ENCODE data around the gene HSPA4L. TPM values are rescaled to one million over a fixed set of nuclear protein-coding genes. Genes with fewer than 3 reads are reported as not detected.

HSPA4L gene
- total RNA-seq, 4 donors from 2014 or later, result 0.36 to 1.2 (median 0.74) TPM

DNA sequence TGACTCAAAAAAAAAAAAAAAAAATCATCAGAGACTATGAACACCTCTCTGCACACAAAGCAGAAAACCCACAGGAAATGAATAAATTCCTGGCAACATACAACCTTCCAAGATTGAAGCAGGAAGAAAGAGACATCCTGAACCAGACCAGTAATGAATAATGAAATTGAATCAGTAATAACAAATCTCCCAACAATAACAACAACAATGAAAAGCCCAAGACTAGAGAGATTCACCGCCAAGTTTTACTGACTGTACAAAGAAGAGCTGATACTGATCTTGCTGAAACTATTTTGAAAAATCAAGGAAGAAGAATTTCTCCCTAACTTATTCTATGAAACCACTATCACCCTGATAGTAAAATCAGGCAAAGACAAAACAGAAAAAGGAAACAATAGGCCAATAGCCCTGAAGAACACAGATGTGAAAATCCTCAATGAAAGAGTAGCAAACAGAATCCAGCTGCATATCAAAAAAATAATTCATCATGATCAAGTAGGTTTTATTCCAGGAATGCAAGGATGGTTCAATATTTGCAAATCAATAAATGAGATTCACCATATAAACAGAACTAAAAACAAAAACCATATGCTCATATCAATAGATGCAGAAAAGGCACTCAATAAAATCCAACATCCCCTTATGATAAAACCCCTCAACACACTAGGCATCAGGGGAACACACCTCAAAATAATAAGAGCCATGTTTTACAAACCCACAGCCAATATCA, 67.5 kb downstream of the HSPA4L start:
- peaks cover 0 to 10% (median 0%) of the 10 kb centered on the region in 3 donors for H3K9me3 ChIP-seq
- intact Hi-C loops (cut with DNase I; ENCODE audit: low total_unique reads), result no loop called here
- no peak for DNase-seq
- no peaks in the 10 kb centered on the region for H3K4me1 ChIP-seq
- no peaks in the 10 kb centered on the region for H3K36me3 ChIP-seq
- no peak overlapping the region for H3K27ac ChIP-seq
- no peak for TF ChIP-seq POLR2A (IDR thresholded peaks at IDR 0.05)
- TF ChIP-seq, protein P1, sequence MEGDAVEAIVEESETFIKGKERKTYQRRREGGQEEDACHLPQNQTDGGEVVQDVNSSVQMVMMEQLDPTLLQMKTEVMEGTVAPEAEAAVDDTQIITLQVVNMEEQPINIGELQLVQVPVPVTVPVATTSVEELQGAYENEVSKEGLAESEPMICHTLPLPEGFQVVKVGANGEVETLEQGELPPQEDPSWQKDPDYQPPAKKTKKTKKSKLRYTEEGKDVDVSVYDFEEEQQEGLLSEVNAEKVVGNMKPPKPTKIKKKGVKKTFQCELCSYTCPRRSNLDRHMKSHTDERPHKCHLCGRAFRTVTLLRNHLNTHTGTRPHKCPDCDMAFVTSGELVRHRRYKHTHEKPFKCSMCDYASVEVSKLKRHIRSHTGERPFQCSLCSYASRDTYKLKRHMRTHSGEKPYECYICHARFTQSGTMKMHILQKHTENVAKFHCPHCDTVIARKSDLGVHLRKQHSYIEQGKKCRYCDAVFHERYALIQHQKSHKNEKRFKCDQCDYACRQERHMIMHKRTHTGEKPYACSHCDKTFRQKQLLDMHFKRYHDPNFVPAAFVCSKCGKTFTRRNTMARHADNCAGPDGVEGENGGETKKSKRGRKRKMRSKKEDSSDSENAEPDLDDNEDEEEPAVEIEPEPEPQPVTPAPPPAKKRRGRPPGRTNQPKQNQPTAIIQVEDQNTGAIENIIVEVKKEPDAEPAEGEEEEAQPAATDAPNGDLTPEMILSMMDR (IDR thresholded peaks at IDR 0.05 in 4 of 5, conservative IDR thresholded peaks at IDR 0.05 in 1 of 5), result no peak
- H3K27me3 ChIP-seq, result no peaks in the 10 kb centered on the region
- no peak overlapping the region for H3K4me3 ChIP-seq
- ATAC-seq, result no peak
- in situ Hi-C loops (cut with MboI; ENCODE audit: low sequenced_read_pairs in 4 of 4), result no loop called here

DNA sequence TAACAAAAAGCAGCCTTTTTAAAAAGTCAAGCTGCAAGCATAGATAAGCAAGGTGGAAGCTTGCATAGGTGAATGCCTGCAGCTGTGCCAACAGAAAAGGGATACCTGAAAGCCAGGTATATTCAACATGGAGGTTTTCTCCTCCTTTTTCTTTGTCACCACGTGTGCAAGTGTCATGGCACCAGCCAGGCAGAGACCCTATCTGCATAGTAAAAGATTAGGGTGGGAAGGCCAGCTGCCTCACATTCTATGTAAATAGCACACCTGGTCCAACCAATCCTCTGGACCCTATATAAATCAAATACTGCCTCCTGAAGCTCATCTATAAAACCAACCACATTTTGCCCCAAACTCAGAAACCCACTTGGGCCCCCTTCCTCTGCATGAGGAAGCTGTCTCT, 70.5 kb downstream of the HSPA4L start:
- Histone ChIP-seq H3K4me1 (no peaks in the 10 kb centered on the region), H3K36me3 (no peaks in the 10 kb centered on the region), H3K27me3 (no peaks in the 10 kb centered on the region), H3K4me3 (no peak overlapping the region), H3K27ac (no peak overlapping the region), H3K9me3 (peaks cover 0 to 10% (median 0%) of the 10 kb centered on the region in 3 donors)
- in situ Hi-C loops (cut with MboI; ENCODE audit: low sequenced_read_pairs in 4 of 4), result no loop called here
- intact Hi-C loops (cut with DNase I; ENCODE audit: low total_unique reads), result no loop called here
- no peak for DNase-seq
- no peak for TF ChIP-seq POLR2A (IDR thresholded peaks at IDR 0.05)
- TF ChIP-seq, protein P1 (IDR thresholded peaks at IDR 0.05 in 4 of 5, conservative IDR thresholded peaks at IDR 0.05 in 1 of 5), result no peak
- ATAC-seq, result no peak

DNA sequence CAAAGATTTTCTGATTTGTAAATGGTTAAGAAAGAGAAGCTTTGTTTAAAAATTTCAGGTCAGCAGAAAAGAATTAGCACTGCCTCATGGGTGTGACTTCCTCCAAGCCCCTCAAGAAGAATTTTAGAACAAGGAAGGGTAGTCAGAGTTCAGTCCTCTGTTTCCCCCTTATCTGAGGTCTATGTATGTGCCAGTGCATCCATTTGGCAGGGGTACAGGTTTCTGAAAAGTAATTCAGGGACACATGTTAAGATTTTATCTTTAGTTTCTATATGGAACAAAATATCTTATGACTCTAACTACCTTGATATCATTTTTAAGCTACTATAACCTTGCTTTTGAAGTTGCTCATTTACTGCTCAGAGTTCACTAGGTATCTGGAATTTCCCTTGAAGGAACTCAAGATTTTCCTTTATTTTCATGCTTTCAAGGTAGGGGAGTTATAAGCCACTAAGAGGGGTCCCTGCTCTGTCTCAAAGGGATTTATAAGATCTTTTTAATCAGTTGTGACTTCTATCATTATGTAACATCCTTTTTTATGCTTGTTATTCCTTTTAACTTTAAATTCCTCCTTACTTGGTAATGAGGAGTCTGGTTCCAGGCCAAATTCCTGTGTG, 74.2 kb downstream of the HSPA4L start:
- no peak for DNase-seq
- H3K4me3 ChIP-seq, result no peak overlapping the region
- intact Hi-C loops (cut with DNase I; ENCODE audit: low total_unique reads) (no loop called here), in situ Hi-C loops (cut with MboI; ENCODE audit: low sequenced_read_pairs in 4 of 4) (no loop called here)
- H3K9me3 ChIP-seq, result no peaks in the 10 kb centered on the region
- H3K27ac ChIP-seq, result no peak overlapping the region
- H3K4me1 ChIP-seq, result no peaks in the 10 kb centered on the region
- H3K27me3 ChIP-seq, result no peaks in the 10 kb centered on the region
- TF ChIP-seq, protein P1 (IDR thresholded peaks at IDR 0.05 in 4 of 5, conservative IDR thresholded peaks at IDR 0.05 in 1 of 5), result no peak
- no peak for TF ChIP-seq POLR2A (IDR thresholded peaks at IDR 0.05)
- H3K36me3 ChIP-seq, result no peaks in the 10 kb centered on the region
- no peak for ATAC-seq

DNA sequence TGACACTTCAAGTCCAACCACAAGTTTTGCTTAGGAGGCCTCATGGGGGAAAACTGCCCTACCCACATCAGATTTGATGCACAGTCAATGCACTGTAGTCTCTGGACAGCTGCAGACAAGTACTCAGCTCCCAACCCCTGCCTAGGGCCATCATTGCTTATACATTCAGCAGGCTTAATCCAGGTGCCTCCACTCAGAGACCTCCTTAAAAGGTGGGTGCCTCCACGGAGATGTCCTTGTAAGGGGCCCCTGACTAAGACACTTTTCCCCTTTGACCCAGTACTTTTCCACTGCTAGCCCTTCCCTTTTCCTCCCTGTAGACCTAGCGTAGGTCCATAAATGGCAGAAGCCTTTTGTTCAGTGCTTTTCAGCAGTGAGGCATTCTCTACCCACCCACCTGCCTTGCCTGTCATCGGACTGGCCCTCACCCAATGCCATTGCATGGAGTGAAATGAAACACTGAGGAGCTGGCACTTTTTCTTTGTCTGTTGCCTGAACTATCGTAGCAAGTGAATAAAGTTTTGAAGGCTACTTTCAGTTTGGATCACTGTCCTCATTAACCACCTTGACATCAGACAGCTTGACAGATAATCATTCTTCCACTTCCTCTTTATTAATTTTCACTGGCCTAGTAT, 74.8 kb downstream of the HSPA4L start:
- TF ChIP-seq, protein P1 (IDR thresholded peaks at IDR 0.05 in 4 of 5, conservative IDR thresholded peaks at IDR 0.05 in 1 of 5), result no peak
- TF ChIP-seq POLR2A (IDR thresholded peaks at IDR 0.05), result no peak
- in situ Hi-C loops (cut with MboI; ENCODE audit: low sequenced_read_pairs in 4 of 4) (no loop called here), intact Hi-C loops (cut with DNase I; ENCODE audit: low total_unique reads) (no loop called here)
- no peak overlapping the region for H3K4me3 ChIP-seq
- no peak overlapping the region for H3K27ac ChIP-seq
- DNase-seq (no peak), ATAC-seq (no peak)
- no peaks in the 10 kb centered on the region for H3K36me3 ChIP-seq
- no peaks in the 10 kb centered on the region for H3K27me3 ChIP-seq
- no peaks in the 10 kb centered on the region for H3K9me3 ChIP-seq
- no peaks in the 10 kb centered on the region for H3K4me1 ChIP-seq
